ENCODE results near the gene AMER3.

Gene AMER3

GRCh38 chr2:130785466-130786055 is 30.2 kb downstream of the AMER3 start:
- no peak for DNase-seq

- no peak for DNase-seq
Observed at GRCh38 chr2:130786076-130786475, 30.7 kb downstream of the AMER3 start.

GRCh38 chr2:130787841-130788240 is 32.5 kb downstream of the AMER3 start:
- DNase-seq, result no peak

DNA sequence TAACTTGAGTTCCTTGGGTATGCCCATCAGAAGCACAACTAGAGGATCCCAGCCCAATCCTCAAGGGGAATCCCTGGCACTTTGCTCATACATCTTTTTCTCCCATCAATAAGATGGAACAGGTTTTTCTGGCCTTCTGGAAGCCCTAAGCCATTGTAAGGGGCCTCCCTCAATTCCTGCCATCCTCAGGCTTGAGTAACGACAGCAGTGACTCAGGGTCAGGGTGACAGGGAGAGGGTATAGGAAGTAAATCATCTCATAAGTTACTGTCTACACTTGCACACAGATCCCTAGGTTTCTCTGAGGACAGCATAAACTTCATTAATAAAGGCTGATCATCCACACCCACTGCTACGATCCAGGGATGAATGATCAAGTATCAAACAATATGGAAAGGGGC is 35.0 kb downstream of the AMER3 start:
- no peak for DNase-seq

GRCh38 chr2:130790804-130791616 is 35.7 kb downstream of the AMER3 start:
- DNase-seq, result no peak

DNA sequence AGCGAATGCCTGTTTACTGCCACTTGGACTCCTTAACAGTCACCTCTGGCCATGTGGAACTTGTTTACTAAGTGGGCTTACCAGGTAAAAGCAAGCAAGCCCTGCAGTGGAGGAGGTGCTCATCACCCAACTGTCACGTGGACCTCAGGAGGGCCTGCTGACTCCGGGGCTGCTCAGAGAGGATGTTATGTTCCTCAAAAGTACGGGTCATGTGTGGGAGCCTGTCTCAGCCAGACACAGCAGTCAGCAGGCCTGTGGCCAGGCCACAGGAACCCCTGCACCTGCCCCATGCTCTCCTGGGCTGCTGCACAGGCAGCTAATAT is 36.2 kb downstream of the AMER3 start:
- DNase-seq, result no peak

GRCh38 chr2:130795431-130795830 is 40.1 kb downstream of the AMER3 start:
- no peak for DNase-seq

DNA sequence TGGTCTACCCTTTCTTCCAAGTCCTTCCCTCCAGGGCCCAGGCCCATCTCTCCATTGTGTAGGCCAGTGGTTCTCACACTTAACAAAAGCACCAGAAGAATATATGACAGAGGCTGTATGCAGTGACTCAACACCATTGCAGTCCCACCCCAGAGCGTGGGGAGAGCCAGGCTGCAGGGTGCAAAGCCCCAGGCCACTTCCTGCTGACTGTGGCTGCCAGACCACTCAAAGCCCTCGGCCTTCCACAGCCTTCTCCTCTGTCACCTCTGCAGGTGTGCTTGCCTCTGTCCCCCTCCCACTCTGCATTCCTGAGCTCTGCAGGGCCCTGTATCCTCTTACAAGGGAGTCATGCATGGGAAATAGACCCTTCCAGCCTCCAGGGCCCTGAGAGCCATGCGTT is 41.0 kb downstream of the AMER3 start:
- no peak for DNase-seq

DNA sequence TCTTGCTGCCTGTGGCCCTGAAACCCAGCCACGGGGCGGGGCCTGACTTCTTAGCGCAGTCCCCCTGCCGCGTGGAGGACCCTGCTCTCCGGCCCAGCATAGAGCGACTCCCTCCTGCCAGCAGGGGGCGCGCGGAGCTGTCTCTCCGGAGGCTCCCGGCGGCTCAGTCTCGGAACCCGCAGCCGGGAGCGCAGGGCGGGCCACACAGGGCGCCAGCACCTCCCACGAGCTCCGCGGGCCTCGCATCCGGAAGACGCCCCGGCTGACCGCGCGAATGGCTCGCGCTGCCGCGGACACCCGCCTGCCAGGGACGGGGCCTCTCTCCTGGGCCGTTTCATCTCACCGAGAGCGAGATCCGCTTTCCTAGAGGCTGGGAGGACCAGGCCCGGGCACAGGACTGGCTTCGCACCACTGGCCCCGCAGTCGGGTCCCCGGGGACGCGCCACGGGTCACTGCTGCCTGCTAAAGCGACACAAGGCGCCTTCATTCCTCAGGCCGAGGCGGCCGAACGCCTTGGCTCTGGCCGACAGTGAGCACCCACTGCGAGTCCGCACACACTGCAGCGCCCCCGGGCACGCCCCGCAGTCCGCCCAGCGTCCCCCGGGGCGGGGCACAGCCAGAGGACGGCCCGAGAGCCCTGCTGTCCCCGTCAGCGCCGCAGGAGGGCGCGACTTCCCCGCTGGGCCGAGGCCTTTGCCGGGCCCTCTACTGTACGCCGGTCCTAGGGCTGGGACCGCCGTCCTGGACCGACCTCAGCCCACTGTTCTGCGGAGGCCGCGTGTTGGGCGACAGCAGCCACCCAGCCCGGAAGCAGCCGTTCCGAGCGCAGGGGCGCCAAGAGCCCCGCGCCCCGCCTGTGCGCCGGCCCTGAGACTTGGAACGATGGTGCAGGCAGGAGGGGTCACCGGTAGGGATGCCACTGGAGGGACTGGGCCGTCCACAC is 42.4 kb downstream of the AMER3 start:
- DNase-seq, result peak; percentile 74

DNA sequence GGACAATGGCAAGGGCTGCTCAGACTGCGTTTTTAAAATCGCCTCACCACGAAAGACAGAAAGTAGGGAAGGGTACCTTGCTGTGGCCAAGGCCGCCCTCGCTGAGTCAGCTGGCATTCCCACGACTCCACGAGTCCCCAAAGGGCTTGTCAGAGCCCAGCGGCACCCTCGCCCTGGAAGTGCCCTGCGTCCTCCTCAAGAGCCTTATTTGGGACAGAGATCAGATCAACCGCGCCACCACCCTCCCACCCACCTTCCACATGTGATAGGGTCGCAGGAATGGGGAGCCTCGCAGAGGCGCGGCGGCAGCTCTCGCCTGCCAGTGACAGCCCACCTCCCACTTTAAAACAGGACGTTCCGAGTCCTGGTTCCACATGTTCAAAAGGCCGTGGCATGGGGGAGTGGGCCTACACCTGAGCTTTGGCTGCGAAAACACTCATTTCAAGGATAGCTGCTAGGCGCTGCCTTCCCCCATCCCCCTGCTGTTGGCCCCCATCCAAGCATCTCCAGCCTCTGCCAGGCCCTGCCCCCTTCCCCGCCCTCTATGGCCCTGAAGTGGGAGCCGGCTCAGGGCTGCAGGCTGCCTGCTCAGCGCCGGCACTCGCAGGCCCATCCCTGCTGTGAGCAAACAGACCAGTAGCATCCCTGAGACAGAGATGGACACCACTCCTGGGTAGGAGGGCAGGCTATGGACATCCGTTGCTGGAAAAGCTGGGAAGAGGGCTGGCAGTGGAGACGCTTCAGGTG is 43.3 kb downstream of the AMER3 start:
- no peak for DNase-seq

- DNase-seq, result no peak
Observed at GRCh38 chr2:130799295-130799694, 44.0 kb downstream of the AMER3 start.

GRCh38 chr2:130805613-130806012 is 50.3 kb downstream of the AMER3 start:
- no peak for DNase-seq

- no peak for DNase-seq
Observed at GRCh38 chr2:130806370-130806769, 51.0 kb downstream of the AMER3 start.

- no peak for DNase-seq
Observed at GRCh38 chr2:130807659-130808385, 52.5 kb downstream of the AMER3 start.

GRCh38 chr2:130808482-130809268 is 53.3 kb downstream of the AMER3 start:
- no peak for DNase-seq

DNA sequence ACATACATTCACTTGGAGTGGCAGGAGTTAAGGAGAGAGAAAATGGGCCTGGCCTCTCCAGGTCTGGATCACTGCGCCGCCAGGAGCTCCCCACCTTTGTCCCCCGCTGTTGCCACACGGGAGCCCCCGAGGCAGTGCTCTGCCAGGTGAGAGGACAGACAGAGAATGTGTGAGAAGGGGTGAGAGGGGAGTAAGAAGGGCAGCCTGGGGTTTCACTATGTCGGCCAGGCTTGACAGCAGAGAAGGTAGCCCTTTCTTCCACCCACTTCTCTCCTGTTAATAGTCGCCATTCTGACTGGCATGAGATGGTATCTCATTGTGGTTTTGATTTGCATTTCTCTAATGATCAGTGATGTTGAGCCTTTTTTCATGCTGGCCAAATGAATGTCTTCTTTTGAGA is 55.1 kb downstream of the AMER3 start:
- no peak for DNase-seq

GRCh38 chr2:130813722-130814121 is 58.4 kb downstream of the AMER3 start:
- no peak for DNase-seq

DNA sequence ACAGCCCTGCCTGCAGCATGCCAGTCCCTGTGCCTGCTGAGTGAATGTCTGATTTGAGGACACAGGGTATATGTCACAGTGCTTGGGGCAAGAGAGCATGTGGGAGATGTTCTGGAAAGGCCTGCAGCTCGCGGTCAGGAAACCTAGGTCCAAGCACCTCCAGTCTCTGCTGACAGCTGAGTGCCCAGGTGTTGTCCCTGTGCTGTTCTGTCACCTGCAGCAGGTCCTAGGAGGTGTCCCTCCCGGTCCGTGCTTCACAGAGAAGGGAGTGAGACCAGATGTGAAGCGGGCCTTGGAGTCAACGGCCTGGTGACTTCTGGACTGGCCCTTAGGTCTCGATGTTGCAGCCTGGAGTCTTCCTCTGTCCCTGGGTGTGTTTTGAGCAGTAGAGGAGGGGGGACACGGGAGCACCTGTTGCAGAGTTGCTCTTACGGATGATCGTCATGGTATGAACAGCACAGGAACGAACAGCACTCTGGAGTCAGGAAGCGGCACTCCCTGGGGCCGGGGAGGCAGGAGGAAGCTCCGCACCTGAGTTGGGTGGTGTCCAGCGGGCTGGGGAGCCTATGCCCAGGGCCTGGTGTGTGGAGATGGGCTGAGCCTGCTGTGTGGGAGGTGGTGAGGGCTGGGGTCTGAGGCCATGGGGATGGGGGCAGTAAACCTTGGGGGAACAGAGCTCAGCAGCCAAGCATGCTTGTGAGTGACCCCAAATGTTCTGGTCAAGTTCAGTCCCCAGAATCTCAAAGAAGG is 59.8 kb downstream of the AMER3 start:
- DNase-seq, result no peak
